NCI-H2196 treated with DMSO at 0.1 percent for 48 hours (cell line): Measurements from ENCODE around the gene PLXND1.
"Not testable (repeated sequence)": the region's sequence is repeated elsewhere in the genome, so short reads cannot be mapped to it uniquely, and the experiment has no call there.

Experiments used
- DNase-seq: peaks from one replicate; lab custom pipeline; 2025; ENCODE audit not compliant: unreplicated experiment; lab: John Stamatoyannopoulos, UW

Gene PLXND1

GRCh38 chr3:129614435-129614834 lies 8.0 kb upstream of the PLXND1 start:
- no peak for DNase-seq

DNA sequence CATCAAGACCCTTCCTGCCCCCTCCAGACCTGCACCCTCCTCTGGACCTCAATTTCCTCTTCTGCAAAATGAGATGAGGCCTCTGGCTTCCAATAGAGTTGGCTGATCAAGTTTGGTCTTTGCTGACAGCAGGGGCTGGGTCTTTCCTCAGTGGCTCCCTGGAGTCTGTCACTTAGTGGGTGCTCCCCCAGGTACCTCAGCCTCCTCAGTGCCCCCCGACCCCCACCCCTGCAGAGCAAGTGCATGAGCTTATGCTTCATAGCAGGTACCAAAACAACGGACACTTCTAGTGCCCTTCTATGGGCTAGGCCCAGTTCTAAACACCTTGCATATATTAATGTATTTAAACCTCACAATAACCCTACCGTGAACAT lies 6.9 kb upstream of the PLXND1 start:
- no peak for DNase-seq

- DNase-seq: no peak
Observed at GRCh38 chr3:129612534-129613366, 6.3 kb upstream of the PLXND1 start.

- no peak for DNase-seq
Observed at GRCh38 chr3:129611812-129612533, 5.5 kb upstream of the PLXND1 start.

DNA sequence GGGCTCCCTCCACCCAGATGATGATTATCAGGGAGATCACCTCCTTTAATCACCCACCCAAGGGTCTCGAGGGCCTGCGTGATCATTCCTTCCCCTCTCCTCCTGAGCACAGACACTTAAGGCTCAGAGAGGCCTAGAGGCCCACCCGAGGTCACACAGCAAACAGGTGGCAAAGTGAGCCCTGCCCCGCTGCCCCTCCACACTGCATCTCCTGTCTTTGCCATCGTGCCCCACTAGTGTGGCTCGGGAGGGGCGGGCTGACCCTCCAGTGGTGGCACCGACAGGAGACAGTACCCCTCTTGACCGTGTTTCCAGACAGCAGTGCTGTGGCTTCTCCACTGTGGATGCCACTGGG lies 4.9 kb upstream of the PLXND1 start:
- DNase-seq: no peak

GRCh38 chr3:129610794-129611445 lies 4.4 kb upstream of the PLXND1 start:
- not testable (repeated sequence) for DNase-seq

- no peak for DNase-seq
Observed at GRCh38 chr3:129610276-129610675, 3.8 kb upstream of the PLXND1 start.

DNA sequence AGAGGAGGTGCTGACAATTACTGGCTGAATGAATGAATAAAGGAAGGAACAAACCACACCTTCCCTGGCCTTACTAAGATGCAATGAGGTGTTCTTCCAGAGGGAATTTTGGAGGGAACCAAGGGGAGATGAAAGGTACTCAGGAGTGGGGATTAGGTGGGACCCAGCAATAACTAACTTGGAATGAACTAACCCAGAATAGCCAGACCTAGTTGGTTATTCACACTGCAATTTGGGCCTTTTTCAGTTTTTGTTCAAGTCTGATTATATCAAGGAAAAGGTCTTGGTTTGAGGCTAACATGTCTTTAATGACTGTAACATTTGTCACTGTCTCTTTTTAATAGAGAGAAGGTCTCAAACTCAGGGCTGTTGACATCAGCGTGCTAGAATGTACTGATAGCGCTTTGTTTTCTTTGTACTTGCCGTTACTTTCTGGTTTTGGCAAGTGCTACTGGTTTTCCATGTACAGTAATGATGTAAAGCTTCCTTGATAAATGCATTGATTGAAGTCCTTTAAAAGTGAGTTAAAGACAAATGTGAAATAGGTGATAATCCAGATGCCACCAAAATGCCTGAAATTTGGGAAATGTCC lies 3.2 kb upstream of the PLXND1 start:
- DNase-seq: no peak

DNA sequence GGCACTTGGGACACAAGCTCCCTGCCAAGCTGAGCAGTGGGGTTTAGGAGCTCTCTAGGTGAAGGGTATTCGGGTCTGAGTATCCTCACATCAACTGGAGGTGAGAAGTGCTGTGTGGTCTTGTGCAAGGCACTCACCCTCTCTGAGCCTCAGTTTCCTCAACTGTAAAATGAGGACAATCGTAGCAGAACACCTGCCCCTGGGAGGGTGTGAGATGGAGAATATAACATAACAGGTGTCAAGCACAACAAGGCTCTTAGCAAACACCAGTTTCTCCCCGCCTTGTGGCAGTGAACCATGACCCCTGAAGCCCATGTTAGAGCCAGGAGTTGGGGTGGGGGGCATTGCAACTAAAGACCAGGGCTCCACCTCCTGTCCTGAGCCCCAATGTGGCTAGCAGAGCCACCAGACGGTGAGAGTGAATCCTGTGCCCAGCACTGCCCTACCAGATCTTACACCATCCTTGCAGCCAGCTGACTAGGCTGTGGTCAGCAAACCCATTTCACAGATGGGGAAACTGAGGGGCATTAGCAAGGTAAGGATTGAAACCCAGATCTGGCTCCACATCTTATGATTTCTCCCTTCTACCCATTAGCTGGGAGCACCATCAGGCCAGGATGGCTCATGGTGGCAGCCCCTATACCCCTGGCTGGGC lies 2.6 kb upstream of the PLXND1 start:
- no peak for DNase-seq

DNA sequence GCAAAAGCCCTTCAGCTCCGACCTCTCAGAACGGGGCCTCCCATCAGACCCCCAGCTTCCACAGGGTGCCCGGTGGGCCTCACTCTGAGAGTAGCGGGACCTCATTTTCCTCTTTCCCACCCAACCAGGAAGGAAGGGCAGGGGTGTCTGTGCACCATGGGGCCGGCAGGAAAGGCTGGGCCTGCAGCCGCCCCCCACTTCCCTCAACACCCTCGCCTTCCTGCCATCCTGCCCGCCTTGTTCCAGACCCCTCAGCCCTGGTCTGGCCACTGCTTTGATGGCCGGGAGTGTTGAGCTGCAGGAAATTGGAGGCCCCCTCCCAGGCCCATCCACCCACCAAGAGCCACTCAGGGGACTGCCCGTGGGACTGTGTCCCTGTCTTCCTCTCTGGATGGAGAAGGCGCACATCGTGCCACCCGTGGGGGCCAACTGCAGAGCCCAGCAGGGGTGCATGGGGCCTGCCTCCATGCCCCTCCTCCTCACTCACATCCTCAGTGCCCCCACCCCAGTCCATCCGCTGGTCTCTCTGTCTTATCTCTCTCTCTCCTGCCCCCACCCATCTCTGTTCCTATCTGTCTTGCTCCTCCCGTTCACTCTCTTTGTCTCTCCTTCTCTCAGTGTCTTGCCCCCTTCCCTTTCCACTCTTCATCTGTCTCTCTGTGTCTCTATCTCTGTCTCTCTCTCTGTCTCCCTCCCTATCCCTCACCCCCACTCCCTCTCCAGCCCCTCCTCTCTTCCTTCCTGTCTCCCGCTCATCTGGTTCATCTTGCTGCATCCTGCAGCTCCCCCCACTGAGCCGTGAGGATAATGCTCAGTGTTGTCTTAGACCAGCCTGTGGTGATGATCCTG lies 1.8 kb upstream of the PLXND1 start:
- peak; percentile 44 for DNase-seq

DNA sequence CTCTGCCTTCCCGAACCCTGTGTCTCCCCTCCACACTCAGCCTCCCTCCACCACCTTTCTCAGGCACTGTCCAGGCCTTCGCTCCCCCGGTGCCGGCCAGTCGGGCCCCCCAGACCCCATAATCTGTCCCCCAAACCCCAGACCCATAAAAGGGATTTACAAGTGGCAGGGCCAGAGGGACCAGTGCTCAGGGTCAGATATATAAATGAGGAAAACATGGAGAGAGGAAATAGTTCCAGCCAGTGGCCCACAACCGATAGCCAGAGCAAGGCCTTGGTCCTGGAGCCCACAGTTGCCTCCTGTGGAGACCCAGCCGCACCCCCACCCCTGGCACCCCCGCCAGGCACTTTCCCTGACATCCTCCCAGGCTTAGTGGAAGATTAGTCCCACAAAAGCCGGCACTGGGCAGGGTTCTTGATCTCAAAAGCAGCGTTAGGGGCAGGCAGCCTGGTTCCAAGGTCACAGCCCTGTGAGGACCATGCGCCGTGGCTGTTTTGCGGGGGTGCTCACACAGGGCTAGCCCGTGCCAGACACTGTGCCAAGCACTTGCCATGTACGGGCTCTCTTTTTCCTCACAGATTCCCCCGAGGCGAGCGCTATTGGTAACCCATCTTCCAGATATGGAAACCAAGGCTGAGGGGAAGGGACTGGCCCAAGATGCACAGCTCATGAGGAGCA lies 1.1 kb upstream of the PLXND1 start:
- DNase-seq: no peak

GRCh38 chr3:129605922-129606635 lies 397 bp downstream of the PLXND1 start:
- no peak for DNase-seq

- DNase-seq: no peak
Observed at GRCh38 chr3:129605203-129605921, 1.1 kb downstream of the PLXND1 start.

GRCh38 chr3:129604767-129605166 lies 1.7 kb downstream of the PLXND1 start:
- DNase-seq: no peak

GRCh38 chr3:129603991-129604749 lies 2.3 kb downstream of the PLXND1 start:
- no peak for DNase-seq

DNA sequence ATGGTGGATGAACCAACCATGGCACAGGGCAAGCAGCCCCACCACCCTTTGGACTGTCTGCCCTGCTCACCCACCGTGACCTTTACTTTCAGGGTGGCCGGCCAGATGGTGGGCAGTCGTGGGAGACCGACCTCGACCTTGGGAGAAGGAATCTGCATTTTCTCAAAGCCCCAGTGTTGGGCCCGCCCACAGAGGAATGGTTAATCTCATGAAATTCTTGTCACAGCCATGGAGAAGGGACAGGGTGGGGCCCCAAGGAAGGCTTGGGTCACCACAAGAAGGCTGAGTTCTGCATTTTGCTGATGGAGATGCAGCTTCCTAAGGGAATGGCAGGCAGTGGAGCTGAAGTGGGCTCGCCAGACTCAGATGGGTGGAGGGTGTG lies 2.9 kb downstream of the PLXND1 start:
- no peak for DNase-seq

GRCh38 chr3:129602730-129603560 lies 3.5 kb downstream of the PLXND1 start:
- no peak for DNase-seq
